Measurements from ENCODE around the gene PRPF38A.

Gene PRPF38A

DNA sequence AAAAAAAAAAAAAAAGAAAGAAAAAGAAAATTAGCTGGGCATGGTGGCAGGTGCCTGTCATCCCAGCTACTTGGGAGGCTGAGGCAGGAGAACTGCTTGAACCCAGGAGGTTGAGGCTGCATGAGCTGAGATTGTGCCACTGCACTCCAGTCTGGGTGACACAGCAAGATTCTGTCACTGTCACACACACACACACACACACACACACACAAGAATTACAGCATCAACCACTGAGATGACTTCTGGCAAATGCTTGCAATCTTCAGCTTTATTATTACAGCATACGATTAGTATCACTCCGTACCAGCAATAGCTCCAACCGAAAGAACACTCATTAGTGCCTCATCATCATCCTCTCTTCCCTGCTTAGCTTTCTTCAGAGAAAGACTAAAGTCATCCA is 4.8 kb upstream of the PRPF38A start:
- no peak for DNase-seq

DNA sequence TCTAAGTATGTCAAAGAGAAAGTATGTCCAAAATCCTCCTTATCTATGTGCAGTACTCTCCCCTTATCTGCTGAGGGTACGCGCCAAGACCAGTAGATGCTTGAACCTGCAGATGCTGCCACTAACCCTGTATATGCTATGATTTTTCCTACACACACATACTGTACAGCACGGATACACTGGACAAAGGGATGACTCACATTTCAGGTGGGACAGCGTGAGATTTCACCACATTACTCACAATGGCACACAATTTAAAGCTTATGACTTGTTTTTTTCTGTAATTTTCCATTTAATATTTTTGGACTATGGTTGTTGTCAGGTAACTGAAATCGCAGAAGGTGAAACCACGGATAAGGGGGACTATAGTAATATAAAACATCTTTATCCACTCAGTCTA is 4.3 kb upstream of the PRPF38A start:
- no peak for DNase-seq

DNA sequence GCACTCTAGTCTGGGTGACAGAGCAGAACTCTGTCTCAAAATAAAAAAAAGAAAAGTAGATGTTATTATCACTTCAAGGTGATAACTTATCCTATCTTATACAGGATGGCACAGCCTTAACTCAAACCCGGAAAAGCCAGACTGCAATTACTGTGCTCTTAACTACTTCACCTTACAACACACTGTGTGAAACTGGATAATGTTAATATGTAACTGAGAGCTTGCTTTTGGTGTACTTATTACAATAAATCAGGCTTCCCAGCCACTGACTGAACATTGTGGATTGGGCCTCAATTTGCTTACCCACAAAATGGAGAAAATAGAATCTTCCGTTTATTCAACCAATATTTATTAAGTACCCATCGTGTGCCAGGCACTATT is 1.6 kb upstream of the PRPF38A start:
- no peak for DNase-seq

DNA sequence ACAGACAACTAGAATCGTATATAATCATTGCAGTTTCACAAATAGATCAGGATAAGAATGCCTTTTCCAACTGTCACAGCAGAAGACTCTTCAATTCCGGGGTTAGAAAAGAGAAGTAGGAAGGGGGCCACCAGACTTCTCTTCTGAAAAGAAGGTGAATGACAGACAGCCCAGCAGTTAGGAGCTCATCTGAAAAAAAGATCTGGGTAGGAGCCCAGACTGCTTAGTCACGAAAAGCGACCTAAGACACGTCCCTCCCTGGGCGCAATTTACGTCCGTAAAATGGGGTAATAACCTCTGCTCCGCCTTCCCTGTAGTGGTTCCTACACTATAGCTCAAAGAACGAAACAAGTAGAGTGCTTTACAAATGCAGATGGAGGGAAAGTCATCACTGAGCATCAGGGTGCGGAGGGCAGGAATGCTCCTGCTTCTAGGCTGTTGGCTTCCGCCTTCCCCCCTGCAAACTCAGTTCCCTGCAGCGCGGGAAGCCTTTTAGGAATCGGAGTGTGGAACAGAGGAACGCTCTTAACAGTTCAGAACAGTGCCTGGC is 761 bp upstream of the PRPF38A start:
- DNase-seq = no peak

DNA sequence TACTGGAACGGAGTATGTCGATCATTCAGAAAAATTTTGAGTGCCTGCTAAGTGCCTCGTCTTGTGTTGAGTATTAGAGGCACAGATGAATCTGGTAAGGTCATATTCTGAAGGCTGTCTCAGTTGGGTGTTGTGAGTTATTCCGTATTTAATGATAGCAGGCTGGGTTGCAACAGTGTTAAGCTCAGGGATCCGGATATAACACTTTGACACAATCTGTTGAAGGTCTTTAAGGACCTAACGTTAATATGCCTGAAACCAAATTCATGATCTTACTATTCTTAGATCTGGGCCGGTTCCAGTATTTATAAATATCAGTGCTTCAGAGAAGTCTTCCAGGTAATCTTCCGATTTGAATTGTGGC is 555 bp downstream of the PRPF38A start:
- DNase-seq = no peak

DNA sequence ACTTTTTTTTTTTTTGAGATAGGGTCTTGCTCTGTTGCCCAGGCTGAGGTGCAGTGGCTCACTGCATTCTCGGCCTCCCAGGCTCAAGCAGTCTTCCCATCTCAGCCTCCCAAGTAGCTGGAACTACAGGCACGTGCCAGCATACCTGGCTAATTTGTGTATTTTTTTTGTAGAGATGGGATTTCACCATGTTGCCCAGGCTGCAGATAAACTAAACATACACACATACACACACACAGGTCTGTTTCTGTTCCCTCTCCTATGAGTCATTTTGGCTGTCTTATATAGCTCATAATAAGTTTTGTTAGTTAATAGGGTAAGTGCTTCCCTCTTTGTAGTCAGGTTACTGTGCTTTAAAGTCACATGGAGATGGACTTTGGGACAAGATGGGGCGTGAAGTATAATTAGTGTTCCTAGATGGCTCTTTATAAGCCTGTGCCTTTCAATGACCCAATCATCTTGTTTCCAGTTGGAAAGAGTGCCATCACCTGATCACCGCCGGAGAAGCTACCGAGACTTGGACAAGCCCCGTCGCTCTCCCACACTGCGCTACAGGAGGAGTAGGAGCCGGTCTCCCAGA is 9.1 kb downstream of the PRPF38A start:
- DNase-seq = no peak

DNA sequence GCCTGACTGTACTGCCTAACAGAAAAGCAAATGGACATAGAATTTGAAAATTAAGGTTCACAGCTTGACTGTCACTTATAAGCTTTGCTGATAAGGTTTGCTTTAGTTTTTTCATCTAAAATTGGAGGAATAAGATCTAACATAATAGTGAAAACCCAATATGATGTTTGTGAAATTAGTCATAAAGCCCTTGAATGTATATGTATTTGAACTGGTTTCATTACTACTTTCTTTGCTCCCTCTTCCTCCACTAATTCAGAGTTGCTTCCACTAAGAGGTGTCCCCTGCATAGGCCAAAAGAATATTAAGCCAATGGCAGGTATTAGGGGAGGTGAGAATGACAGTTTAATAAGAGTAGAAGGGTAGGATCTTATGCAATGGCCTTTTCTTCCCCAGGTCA is 10.5 kb downstream of the PRPF38A start:
- DNase-seq = no peak

DNA sequence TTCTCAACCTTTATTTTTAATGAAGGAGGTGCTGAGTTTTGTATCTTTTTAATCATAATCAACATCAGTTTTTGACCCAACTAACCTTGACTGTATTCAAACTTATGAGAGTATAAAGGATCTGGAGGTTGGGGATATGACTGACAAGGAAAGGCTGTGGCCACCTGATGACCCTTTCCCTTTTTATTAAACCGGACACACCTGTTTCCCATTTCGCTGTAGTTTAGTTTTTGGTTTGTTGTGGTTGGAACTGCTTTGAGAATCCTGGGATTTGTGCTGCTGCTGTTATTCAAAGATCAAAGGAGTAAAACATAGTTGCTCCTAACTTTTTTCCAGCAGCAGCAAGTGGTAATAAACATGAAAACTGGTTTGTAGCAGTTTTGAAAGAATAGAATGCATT is 12.4 kb downstream of the PRPF38A start:
- no peak for DNase-seq

DNA sequence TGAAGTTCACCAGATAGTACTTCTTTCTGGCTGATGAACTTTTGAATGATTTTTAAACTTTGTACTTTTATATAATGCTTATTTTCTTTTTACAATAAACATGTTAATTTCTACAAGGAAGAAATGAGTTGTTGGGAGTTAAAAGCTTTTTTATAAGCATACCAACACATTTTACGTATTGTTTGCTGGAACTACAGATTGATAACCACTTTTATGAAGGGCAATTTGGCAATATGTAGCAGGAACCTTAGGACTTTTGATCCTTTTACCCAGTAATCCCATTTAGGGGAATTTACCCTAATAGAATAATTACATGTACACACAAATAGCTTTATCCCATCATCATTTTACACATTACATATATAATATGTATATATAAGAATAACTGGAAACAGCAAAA is 16.3 kb downstream of the PRPF38A start:
- DNase-seq = no peak

DNA sequence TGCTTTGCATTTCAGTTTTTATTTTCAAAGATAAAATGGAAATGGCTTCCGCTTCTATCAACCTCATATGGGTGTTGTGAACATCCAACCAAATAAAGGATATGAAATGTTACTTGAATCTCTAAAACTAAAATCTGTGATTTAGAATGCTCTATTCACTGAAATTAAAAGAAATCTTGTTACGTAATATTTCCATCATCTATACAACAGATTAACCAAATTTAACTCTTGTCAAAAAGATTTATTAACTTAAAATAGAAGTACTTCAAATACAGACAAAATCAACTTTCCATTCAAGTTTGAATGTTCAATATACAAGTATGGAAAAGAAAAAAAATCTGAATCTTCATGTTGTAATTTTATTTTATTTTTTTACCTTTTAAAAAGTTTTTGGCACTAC is 18.7 kb downstream of the PRPF38A start:
- DNase-seq = no peak

DNA sequence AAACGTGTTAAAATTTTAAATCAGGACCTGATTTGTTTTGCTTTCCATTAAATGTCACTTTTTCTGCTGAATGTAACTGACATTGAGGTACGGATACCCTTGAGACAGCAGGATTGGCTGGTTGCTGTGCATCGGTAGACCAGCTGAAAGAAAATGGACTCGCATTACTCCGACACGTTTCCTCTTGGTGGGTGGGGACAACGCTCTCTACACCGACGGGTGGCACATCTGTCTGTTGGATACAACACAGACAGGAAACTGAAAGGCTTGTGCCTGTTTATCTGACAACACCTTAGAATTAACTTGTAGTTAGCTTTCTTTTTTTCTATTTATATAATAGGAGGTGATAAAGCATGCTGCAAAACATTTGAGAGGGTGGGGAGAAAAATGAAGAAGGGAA is 19.4 kb downstream of the PRPF38A start:
- no peak for DNase-seq

DNA sequence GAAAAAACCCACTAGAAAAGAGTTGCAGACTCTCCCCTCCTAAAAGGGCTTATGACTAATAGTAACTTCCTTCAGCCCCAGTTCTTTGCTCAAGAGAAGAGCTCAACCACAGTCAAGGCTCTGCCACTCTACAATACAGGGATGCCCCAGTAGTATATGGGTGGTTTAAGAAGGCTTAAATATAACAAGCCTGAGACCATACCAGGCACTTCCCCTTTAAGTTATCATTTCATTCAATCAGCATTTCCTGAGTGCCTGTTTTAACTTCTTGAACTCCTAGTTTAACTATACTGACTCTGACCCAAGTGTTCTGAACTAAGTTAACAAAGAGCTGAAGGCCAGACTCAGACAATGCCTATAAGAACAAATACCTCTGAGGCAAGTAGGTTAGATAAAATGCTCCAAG is 19.8 kb downstream of the PRPF38A start:
- DNase-seq = no peak

DNA sequence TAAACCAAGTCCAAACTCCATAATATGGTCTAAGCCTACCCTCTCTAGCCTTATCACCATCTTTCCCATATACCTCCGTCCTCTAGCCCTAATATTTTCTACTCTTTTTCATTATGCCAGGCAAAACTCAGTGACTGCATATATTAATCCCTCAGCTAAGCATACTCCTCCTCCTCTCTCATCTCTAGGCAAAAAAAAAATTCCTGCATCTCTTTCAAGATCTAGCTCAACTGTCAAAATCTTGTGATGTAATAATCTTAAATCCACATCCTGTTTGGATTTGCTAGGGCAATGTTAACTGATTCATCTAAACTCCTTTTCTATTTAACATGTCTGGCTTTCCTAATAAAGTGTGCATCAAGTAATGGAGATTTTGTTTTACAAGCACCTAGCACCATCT is 20.4 kb downstream of the PRPF38A start:
- no peak for DNase-seq

DNA sequence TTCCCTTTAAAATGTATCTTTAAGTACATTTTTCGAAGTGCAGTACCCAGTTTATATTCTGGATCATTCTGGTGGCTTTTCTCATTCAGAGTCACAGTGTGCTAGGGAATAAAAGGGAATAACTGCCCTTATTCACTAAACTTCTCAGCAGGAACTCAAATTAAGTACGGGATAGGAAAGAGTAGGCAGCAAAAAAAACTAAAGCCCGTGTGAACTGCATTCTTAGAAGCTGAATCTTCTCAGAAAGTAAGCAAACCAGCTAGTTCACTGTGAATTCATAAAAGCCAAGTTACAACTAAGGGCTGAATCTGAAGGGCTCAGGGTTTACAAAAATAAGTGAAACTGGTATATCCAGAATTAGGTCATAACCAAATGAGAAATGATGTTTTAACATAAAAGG is 22.0 kb downstream of the PRPF38A start:
- no peak for DNase-seq

DNA sequence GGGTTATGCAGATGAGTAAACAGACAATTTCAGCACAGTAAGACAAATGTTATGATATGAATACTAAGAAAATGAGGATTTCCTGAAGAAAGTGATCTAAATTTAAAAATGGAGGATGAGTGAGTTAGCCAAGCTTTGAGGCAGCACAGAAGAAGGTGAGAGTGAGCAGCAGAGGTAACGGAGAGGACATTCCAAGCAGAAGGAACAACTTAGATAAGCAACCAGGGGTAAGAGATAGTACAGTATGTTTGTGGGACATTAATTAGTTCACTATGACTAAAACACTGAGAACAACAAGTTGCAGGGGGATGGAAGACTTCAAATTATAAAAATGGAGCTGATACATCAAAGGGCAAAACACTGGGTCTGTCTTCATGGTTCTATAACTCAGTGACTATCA is 22.8 kb downstream of the PRPF38A start:
- no peak for DNase-seq

DNA sequence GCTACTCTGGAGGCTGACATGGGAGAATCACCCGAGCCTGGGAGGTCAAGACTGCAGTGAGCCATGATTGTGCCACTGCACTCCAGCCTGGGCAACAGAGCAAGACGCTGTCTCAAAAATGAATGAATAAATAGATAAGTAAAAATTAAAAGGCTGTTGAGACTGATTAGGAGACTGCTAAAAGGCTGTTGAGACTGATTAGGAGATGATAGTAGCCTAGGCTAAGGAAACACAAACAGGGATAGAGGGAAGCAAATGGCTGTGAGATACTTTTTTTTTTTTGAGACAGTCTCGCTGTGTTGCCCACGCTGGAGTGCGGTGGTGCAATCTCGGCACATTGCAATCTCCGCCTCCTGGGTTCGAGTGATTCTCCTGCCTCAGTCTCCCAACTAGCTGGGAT is 28.4 kb downstream of the PRPF38A start:
- DNase-seq = no peak

DNA sequence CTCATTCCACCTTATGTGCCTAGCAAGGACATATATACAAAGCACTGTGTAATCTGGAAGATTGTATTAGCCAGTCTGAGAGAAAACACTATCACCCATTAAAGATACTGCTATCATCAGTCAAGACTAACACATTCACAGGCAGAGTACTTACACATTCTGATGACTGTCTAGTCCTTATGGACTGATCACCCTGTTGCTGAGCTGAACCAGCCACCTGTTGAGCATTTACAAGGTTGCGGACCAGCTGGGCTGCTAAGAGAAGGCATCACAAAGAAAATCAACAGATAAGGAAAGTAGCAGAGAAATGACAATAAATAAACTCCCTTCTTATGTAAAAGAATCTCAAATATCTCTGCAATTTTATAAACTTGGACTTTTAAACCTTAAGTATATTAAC is 30.8 kb downstream of the PRPF38A start:
- no peak for DNase-seq

DNA sequence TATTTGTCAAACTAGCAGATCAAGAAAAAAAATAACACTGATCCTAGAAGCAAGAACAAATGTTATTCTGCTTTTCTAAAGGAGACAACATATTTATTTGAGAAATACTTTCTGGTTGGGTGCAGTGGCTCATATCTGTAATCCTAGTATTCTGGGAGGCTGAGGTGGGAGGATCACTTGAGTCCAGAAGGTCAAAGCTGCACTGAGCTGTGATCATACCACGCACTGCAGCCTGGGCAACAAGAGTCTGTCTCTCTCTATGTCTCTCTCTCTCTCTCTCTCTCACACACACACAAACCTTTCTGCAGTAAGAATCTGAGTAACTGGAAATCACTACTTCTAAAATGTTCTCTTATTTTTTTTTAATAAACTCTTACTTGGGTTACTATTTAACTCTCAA is 31.2 kb downstream of the PRPF38A start:
- DNase-seq = no peak

DNA sequence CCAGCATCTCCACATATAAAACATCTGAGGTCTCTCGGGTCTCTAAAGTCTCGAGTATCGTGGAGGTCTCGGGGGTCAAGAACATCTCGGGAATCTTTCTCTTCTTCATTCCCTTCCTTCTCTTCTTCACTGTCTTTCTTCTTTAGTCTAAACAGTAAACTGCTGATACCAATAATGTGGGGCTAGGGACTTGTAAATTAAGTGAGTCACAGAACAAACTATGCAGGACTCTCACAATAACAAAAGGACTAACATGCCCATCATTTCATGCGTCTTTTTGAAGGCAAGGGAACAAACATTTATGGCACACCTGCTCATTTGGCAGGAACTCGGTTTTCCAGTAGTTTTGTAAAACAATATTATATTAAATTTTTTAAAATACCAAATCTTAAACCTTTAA is 32.4 kb downstream of the PRPF38A start:
- DNase-seq = no peak

DNA sequence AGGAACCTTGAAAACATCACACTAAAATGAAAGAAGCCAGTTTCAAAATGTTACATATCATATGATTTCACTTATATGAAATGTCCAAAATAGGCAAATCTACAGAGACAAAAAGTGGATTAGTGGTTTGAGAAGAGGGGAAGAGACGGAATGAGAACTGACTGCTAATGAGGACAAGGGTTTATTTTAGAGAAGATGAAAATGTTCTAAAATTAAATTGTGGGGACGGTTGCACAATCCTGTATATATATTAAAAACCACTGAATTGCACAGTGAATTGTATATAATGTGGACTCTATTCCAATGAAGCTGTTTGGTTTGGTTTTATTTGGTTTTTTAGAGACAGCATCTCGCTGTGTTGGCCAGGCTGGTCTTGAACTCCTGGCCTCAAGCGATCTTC is 35.6 kb downstream of the PRPF38A start:
- DNase-seq = no peak

DNA sequence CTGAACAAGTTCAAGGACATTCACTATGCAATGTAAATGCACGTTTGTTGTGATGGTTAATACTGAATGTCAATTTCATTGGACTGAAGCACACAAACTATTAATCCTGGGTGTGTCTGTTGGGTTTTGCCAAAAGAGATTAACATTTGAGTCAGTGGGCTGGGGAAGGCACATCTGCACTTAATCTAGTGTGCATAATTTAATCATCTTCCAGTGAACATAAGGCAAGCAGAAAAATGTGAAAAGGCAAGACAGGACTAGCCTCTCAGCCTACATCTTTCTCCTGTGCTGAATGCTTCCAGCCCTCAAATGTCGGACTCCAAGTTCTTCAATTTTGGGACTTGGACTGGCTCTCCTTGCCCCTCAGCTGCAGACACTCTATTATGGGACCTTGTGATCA is 40.1 kb downstream of the PRPF38A start:
- no peak for DNase-seq

DNA sequence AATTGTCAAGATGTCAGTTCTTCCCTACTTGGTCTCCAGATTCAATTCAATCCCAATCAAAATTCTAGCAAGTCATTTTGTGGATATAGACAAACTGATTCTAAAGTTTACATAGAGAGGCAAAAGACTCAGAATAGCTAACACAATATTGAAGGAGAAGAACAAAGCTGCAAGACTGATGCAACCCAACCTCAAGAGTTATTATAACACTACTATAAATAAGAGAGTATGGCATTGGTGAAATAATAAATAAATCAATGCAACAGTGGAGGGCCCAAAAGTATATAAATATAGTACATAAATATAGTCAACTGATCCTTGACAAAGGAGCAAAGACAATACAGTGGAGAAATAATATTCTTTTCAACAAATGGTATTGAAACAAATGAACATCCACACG is 49.7 kb downstream of the PRPF38A start:
- no peak for DNase-seq

DNA sequence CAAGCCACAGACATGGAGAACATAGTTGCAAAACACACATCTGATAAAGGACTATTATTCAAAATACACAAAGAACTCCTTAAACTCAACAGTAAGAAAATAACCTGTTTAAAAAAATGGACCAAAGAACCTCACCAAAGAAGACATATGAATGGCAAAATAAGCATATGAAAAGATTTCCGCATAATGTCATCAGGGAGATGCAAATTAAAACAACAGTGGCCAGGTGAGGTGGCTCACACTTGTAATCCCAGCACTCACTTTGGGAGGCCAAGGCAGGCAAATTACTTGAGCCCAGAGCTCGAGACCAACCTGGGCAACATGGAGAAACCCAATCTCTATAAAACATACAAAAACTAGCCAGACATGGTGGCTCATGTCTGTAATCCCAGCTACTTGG is 50.4 kb downstream of the PRPF38A start:
- no peak for DNase-seq

DNA sequence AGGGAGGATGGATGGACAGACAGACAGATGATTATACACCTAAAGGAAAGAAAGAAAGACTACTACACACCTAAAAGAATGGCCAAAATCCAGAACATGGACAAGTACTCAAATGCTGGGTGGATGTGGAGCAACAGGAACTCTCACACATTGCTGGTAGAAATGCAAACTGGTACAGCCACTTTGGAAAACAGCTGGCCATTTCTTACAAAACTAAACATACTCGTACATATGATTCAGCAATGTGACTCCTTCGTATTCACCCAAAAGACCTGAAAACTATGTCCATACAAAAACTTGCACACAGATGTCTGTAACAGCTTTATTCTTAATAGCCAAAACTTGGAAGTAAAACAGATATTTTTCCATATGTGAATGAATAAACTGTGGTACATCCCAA is 51.3 kb downstream of the PRPF38A start:
- DNase-seq = no peak

DNA sequence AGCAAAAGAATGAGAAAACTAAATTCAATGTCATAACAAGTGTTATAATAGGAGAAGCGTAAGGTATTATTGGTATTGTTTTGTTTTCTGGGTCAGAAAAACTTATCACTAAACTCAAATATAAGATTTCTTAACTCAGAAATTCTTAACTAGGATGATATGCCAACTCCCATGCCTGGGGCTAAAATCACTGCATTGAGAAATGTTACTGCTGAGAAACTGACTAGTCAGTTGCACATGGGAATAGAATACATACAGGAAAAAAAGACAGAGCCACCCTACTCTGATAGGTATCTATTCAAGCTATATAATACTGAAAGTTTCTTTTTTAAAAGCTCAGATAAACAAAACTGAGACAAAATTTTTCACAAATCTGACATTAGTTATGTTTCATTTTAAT is 56.3 kb downstream of the PRPF38A start:
- DNase-seq = no peak

DNA sequence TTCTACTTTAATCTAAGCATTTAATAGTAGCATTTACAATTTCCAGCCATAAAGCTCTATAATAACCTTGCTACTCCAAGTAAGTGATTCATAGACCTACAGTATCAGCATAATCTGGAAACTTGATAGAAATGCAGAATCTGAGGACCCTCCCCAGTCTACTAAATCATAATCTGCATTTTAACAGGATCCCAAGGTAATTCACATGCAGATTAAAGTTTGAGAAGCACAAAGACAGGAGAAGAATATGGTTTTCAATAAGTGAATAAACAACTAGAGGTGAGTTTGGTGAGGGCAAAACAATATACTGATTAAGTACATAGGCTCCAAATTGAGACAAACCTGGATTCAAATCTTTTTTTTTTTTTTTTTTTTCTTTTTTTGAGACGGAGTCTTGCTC is 57.4 kb downstream of the PRPF38A start:
- DNase-seq = no peak

Data from C1 segment of cervical spinal cord (tissue), 14 donors.